AG04449 (cell line): ENCODE results near the gene S100B.

Experiments
- CTCF ChIA-PET: fragments of 350-600 bp; formaldehyde crosslinking; extraction: SDS; loops from one replicate; lab custom pipeline; 2021; ENCODE audit warnings: antibody characterized with exemption; lab: Yijun Ruan, JAX
- POLR2A ChIA-PET: fragments of 400-600, 350-600 bp; formaldehyde crosslinking; extraction: SDS; loops from one replicate; lab custom pipeline; 2020; ENCODE audit warnings: antibody characterized with exemption, inconsistent platforms; lab: Yijun Ruan, JAX
- DNase-seq: peaks from one replicate; pipeline ENCODE4 v3.0.0-alpha.2; 2010; ENCODE audit warnings: low read depth, low spot score
- H3K4me3 ChIP-seq: 2 replicates; pipeline ENCODE4 v1.5.1; 2011; ENCODE audit warnings: low read depth, mild to moderate bottlenecking, control low read depth, low read length
- TF ChIP-seq, protein P1 (sequence below): IDR thresholded peaks from one replicate; pipeline ENCODE4 v1.5.1; 2011; ENCODE audit warnings: mild to moderate bottlenecking, moderate library complexity, low read length, control low read depth, inconsistent platforms; ENCODE audit not compliant: insufficient read depth; ENCODE audit errors: missing control alignments

S100B gene

DNA sequence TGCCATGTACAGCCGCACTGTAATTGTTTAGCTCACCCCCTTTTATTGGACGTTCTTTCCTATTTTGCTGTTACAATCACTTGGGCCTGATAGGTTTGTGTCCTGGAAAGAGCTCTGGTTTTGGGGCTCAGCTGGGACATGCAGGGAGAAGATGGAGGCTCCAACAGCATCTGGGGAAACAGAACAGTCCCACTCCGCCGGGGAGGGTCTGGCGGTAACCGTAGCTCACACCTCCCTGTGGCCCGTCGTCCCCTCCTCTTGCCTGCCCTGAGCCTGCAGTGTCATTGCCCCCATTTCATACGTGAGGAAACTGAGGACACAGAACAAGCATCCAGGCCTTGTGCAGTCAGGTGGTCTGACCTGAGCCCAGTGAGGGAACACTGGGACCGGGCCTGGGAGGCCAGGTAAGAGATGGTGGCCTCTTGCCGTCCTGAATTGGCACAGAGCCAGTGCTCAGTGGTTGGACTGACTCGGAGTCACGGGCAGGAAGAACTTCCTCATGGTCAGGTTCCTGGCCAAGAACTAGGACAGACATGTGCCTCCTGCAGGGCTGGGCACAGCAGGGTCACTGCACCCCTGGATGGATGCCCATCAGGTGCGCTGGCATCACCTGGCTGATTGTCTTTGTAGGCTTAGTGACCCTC lies 41.8 kb downstream of the S100B start:
- ChIA-PET POLR2A (no interaction called here), CTCF (interaction anchor here (0.8 kb wide), 1 partner anchor 77 kb away, joined by 4 read pairs; no protein-coding TSS in a partner anchor)
- no peak for DNase-seq
- H3K4me3 ChIP-seq = no peak overlapping the region
- TF ChIP-seq, protein P1, sequence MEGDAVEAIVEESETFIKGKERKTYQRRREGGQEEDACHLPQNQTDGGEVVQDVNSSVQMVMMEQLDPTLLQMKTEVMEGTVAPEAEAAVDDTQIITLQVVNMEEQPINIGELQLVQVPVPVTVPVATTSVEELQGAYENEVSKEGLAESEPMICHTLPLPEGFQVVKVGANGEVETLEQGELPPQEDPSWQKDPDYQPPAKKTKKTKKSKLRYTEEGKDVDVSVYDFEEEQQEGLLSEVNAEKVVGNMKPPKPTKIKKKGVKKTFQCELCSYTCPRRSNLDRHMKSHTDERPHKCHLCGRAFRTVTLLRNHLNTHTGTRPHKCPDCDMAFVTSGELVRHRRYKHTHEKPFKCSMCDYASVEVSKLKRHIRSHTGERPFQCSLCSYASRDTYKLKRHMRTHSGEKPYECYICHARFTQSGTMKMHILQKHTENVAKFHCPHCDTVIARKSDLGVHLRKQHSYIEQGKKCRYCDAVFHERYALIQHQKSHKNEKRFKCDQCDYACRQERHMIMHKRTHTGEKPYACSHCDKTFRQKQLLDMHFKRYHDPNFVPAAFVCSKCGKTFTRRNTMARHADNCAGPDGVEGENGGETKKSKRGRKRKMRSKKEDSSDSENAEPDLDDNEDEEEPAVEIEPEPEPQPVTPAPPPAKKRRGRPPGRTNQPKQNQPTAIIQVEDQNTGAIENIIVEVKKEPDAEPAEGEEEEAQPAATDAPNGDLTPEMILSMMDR = no peak

DNA sequence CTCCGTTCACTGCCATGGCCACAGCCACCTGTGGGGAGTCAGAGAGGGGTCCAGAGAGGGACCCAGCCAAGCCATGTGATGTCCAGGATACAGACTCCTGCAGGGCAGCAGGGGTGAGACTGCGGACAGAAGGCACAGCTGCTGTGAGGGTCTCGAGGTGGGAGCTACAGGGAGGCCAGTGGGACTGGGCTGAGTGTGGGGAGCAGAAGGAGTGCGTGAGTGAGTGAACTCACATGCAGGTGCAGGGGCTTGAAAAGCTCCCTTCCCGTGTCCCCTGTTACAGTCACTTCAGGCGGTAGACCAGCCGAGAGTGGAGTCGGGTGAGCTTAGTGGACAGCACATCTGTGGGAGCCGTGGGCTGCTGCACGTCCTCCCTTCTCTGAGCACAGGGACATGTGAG lies 42.4 kb downstream of the S100B start:
- TF ChIP-seq, protein P1 = no peak
- ChIA-PET CTCF (interaction anchor here (0.8 kb wide), 1 partner anchor 77 kb away, joined by 4 read pairs; no protein-coding TSS in a partner anchor), POLR2A (no interaction called here)
- H3K4me3 ChIP-seq = no peak overlapping the region
- no peak for DNase-seq

DNA sequence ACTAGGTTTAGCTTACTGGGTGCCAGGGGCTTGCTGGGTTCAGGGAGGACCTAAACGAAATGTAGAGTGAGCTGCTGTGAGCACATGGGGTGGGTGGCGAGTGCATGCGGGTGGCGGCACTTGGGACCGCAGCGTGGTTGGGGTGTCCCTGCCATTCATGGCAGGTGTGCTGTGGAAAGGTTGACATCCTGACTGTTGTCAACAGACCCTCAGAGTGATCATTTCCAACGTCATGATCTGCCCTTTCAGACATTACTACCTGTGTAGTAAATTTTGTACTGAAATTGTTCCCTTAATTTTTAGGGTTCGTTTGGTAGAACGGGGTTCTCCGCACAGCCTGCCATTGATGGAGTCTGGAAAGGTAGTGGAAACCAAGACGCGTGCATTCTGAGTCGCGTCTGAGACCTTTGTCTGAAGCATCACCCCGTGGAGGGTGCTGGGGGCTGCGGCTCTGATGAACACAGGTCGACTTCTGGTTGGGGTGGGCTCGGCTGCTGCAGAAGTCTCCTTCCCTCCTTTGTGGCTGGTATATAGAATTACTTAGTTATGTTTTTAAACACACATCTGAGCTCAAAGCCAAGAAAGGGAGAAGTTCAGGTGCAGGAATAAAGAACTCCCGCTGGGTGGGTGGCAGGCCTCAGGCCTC lies 43.3 kb downstream of the S100B start:
- ChIA-PET CTCF (interaction anchor here (0.7 kb wide), 1 partner anchor 12 kb away, joined by 3 read pairs; no protein-coding TSS in a partner anchor), POLR2A (no interaction called here)
- no peak for DNase-seq
- TF ChIP-seq, protein P1 = no peak
- H3K4me3 ChIP-seq = no peak overlapping the region

DNA sequence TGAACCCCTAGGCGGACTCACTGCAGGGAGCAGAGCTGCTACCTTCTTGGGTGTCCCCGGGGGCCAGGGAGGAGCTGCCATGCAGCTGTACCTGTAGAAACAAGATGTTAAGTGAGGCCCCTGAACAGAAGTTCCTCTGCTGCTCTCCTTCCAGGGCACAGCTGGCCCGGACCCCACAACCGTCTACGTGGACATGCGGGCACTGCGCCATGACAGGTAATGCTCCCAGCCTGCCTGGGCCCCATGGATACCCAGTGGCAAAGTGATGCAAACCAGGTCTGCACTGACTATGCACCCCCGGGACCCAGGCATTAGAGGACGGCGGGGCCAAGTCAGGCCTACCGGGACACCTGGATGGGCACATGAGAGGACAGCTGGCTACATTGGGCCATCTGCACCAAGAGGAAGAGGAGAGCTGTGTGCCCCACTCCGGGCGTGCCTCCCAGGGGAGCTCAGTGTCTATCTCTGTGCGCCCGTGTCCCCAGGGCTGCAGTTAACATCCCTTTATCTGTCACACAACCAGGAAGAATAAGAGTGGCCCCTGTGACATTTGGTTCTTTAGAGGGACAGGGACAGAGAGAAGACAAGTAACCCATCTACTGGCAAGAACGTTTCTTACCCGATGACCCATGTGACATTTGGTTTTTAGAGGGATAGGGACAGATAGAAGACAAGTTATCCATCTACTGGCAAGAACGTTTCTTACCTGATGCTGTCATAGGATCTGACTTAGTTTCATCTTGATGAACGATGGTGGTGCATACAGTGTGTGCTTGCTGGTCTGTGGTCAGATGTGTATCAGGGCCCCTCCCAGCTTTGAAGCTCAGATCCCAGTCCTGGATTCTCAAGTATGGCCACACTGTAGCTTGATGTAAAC lies 44.1 kb downstream of the S100B start:
- ChIA-PET CTCF (interaction anchor here (0.7 kb wide), 1 partner anchor 13 kb away, joined by 3 read pairs; no protein-coding TSS in a partner anchor), POLR2A (no interaction called here)
- no peak for DNase-seq
- H3K4me3 ChIP-seq = no peak overlapping the region
- TF ChIP-seq, protein P1 = no peak

DNA sequence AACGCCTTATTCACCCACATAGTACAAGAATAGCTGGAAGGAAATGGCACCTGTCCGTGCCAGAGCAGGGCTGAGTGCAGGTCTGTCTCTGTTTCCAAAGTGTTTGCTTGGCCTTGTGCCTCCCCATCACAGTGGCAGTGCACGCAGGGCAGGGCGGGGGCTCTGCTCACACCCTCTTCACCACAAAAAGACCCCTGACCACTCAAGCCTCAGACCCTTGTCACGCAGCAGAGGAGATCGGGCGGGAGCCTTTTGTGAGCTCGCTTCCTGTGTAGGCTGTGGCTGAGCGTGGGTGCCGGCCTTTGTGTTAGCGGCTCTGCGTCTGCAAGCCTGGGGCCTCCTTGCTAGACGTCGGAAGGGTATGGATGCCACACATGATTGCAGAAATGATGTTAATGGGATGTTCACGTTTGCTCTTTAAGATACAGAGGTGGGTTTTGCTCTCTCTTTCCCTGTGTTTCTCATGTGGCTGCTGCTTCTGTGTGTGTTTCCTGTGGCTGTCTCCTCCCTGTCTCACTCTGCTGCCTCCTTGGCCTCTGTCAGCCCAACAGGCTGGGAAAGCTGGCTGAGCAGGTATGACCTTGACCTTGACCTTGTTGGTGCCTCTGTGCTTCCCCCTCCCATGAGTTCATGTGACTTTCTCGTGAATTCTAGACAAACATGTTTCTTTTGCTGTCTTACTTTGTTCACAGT lies 45.4 kb downstream of the S100B start:
- H3K4me3 ChIP-seq = no peak overlapping the region
- no peak for DNase-seq
- ChIA-PET CTCF (interaction anchor here (1.2 to 1.5 kb wide), 2 partner anchors 13 to 81 kb away, joined by 4 to 5 read pairs; no protein-coding TSS in a partner anchor), POLR2A (no interaction called here)
- TF ChIP-seq, protein P1 = no peak
